SK-N-SH treated with all-trans-retinoic acid at 6 μM for 48 hours (cell line): ENCODE data around the gene OBSCN.

Source experiments
- ATAC-seq: fragments of 200-7000 bp; cut with Tn5 transposase; 3 replicates; pipeline ENCODE4 v1.9.1; 2020; ENCODE audit warnings: mild to moderate bottlenecking, moderate library complexity
- ARNTL ChIP-seq: fragments of 450-650 bp; formaldehyde crosslinking; IDR thresholded peaks from 2 replicates; pipeline ENCODE4 v1.5.0; 2020; ENCODE audit warnings: low read depth, mild to moderate bottlenecking, moderate library complexity, borderline replicate concordance
- BACH2 ChIP-seq: fragments of 250-450 bp; sonication (Bioruptor Pico); IDR thresholded peaks from 2 replicates; pipeline ENCODE4 v1.9.0; 2021; ENCODE audit warnings: mild to moderate bottlenecking, borderline replicate concordance
- CREB5 ChIP-seq: fragments of 250-450 bp; sonication (Bioruptor Pico); IDR thresholded peaks from 2 replicates; pipeline ENCODE4 v1.5.1; 2020; ENCODE audit warnings: low read depth, mild to moderate bottlenecking, moderate library complexity
- CSDC2 ChIP-seq: fragments of 250-450 bp; sonication (Bioruptor Pico); IDR thresholded peaks from 2 replicates; pipeline ENCODE4 v1.5.0; 2020; ENCODE audit warnings: mild to moderate bottlenecking, moderate library complexity
- CSRNP3 ChIP-seq: fragments of 250-450 bp; sonication (Bioruptor Pico); IDR thresholded peaks from 2 replicates; pipeline ENCODE4 v1.5.1; 2021; ENCODE audit warnings: mild to moderate bottlenecking, moderate library complexity
- ESRRG ChIP-seq: fragments of 250-450 bp; sonication (Bioruptor Pico); IDR thresholded peaks from 2 replicates; pipeline ENCODE4 v1.6.1; 2021; ENCODE audit warnings: mild to moderate bottlenecking
- GLIS3 ChIP-seq: fragments of 250-450 bp; sonication (Bioruptor Pico); IDR thresholded peaks from 2 replicates; pipeline ENCODE4 v1.5.0; 2020; ENCODE audit warnings: mild to moderate bottlenecking, moderate library complexity
- OSR1 ChIP-seq: fragments of 250-450 bp; sonication (Bioruptor Pico); IDR thresholded peaks from 2 replicates; pipeline ENCODE4 v1.8.0; 2022; ENCODE audit warnings: moderate library complexity, mild to moderate bottlenecking, inconsistent platforms
- PPARA ChIP-seq: fragments of 250-450 bp; sonication (Bioruptor Pico); IDR thresholded peaks from 2 replicates; pipeline ENCODE4 v1.5.0; 2020; ENCODE audit warnings: mild to moderate bottlenecking, borderline replicate concordance
- RARB ChIP-seq: fragments of 250-450 bp; sonication (Bioruptor Pico); IDR thresholded peaks from 2 replicates; pipeline ENCODE4 v1.8.0; 2021; ENCODE audit warnings: mild to moderate bottlenecking, moderate library complexity
- SNAI2 ChIP-seq: fragments of 250-450 bp; sonication (Bioruptor Pico); IDR thresholded peaks from 2 replicates; pipeline ENCODE4 v1.5.0; 2020; ENCODE audit warnings: mild to moderate bottlenecking, moderate library complexity
- TOX ChIP-seq: fragments of 250-450 bp; sonication (Bioruptor Pico); IDR thresholded peaks from 2 replicates; pipeline ENCODE4 v1.8.0; 2021; ENCODE audit warnings: mild to moderate bottlenecking, moderate library complexity, borderline replicate concordance
- TSHZ2 ChIP-seq: fragments of 250-450 bp; sonication (Bioruptor Pico); IDR thresholded peaks from 2 replicates; pipeline ENCODE4 v1.5.0; 2020; ENCODE audit warnings: mild to moderate bottlenecking, moderate library complexity
- ZC3H10 ChIP-seq: fragments of 250-450 bp; sonication (Bioruptor Pico); IDR thresholded peaks from 2 replicates; pipeline ENCODE4 v1.5.1; 2021; ENCODE audit warnings: mild to moderate bottlenecking, moderate library complexity
- ZFP3 ChIP-seq: fragments of 250-450 bp; sonication (Bioruptor Pico); IDR thresholded peaks from 2 replicates; pipeline ENCODE4 v1.5.0; 2020; ENCODE audit warnings: mild to moderate bottlenecking, moderate library complexity
- ZFP30 ChIP-seq: fragments of 450-650 bp; formaldehyde crosslinking; IDR thresholded peaks from 2 replicates; pipeline ENCODE4 v1.5.0; 2022; ENCODE audit warnings: mild to moderate bottlenecking, moderate library complexity
- ZNF565 ChIP-seq: fragments of 450-650 bp; formaldehyde crosslinking; conservative IDR thresholded peaks from 2 replicates; pipeline ENCODE4 v1.5.0; 2020; ENCODE audit warnings: low read depth, mild to moderate bottlenecking, moderate library complexity
- ZNF8 ChIP-seq: fragments of 450-650 bp; formaldehyde crosslinking; IDR thresholded peaks from 2 replicates; pipeline ENCODE4 v1.5.0; 2020; ENCODE audit warnings: mild to moderate bottlenecking, moderate library complexity
- TF ChIP-seq, protein P1 (sequence below): fragments of 250-450 bp; sonication (Bioruptor Pico); IDR thresholded peaks from 2 replicates; pipeline ENCODE4 v1.8.0; 2020; ENCODE audit warnings: mild to moderate bottlenecking, moderate library complexity, borderline replicate concordance
- TF ChIP-seq, protein P2 (sequence below): fragments of 250-450 bp; sonication (Bioruptor Pico); IDR thresholded peaks from 2 replicates; pipeline ENCODE4 v1.8.0; 2021; ENCODE audit warnings: low read depth, mild to moderate bottlenecking, moderate library complexity, borderline replicate concordance

The OBSCN gene

DNA sequence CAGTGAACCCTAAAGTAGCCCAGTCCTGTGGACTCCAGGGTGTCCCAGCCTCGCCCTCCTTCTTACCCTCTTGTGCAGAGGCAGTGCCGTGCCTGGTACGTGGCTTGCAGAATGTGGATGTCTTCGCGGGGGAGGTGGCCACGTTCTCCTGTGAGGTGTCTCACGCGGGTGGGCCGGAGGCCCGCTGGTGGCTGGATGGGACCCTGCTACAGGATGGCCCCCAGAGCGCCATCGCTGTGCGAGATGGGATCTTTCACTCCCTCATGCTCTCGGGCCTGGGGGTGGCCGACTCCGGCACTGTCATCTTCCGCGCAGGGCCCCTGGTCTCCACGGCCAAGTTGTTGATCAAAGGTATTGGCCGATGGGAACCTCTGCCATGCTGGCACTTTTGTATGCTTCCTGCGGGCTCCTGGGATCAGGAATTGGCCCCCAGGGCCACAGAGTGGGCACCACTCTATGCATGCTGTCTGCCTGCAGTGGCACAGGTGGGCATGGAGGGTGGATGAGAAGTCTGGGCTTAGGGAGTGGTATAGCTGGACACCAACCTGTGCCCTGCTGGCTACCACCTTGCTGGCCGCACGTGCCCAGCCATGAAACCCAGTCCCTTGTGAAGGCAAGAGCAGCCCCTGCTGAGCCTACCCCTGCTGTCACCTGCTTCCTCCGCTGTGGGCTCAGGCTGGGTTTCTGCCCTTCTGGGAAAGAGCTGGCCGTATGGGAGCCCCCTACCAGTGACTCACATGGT is 105.9 kb downstream of the OBSCN start:
- no peak for ATAC-seq
- TF ChIP-seq ZNF8 (CRISPR knock-in tag), result no peak
- TF ChIP-seq CSDC2 (CRISPR knock-in tag), result no peak
- TF ChIP-seq RARB (CRISPR knock-in tag), result no peak
- no peak for TF ChIP-seq SNAI2
- TF ChIP-seq OSR1 (CRISPR knock-in tag), result no peak
- TF ChIP-seq, all 23 proteins: peak for 0

GRCh38 chr1:228314315-228314657 is 106.4 kb downstream of the OBSCN start:
- ATAC-seq, result no peak
- no peak for TF ChIP-seq PPARA (CRISPR knock-in tag)
- TF ChIP-seq ZNF565, result no peak

DNA sequence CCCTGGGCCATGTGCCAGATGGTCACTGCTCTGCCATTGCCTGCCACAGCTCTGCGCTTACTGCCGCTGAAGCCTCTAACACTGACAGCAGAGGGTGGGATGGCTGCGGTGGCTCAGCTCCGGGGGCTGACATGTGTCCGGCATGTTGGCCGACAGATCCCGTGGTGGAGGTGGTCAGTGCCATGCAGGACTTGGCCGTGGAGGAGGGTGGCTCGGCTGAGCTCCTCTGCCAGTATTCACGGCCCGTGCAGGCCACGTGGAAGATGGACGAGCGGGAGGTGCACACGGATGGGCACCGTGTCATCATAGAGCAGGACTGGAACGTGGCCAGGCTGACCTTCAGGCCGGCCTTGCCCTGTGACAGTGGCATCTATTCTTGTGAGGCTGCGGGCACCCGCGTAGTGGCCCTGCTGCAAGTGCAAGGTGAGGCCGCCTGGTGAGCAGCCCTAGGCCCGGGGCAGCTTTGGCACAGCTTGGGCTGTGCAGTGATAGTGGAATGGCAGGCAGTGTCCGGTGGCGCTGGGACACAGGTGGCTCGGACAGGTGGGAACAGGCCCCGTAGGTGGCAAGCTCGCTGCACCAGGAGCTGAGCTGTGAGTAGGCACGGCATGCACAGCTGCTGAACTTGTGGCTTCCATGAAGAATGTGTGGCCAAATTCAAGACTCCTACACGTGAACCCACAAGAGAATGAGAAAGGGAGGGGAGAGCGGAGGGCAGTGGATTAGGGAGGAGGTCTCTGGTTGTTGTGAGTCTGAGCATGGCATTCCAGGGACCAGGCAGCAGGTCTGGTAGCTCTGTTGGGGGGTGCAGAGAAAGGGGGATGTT is 107.0 kb downstream of the OBSCN start:
- ATAC-seq, result no peak
- no peak for TF ChIP-seq CSDC2 (CRISPR knock-in tag)
- no peak for TF ChIP-seq CSRNP3 (CRISPR knock-in tag)
- no peak for TF ChIP-seq ZC3H10
- no peak for TF ChIP-seq ESRRG (CRISPR knock-in tag)
- TF ChIP-seq, protein P1, sequence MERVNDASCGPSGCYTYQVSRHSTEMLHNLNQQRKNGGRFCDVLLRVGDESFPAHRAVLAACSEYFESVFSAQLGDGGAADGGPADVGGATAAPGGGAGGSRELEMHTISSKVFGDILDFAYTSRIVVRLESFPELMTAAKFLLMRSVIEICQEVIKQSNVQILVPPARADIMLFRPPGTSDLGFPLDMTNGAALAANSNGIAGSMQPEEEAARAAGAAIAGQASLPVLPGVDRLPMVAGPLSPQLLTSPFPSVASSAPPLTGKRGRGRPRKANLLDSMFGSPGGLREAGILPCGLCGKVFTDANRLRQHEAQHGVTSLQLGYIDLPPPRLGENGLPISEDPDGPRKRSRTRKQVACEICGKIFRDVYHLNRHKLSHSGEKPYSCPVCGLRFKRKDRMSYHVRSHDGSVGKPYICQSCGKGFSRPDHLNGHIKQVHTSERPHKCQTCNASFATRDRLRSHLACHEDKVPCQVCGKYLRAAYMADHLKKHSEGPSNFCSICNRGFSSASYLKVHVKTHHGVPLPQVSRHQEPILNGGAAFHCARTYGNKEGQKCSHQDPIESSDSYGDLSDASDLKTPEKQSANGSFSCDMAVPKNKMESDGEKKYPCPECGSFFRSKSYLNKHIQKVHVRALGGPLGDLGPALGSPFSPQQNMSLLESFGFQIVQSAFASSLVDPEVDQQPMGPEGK (CRISPR knock-in tag), result no peak
- no peak for TF ChIP-seq RARB (CRISPR knock-in tag)
- TF ChIP-seq SNAI2, result no peak
- no peak for TF ChIP-seq ZNF565
- TF ChIP-seq CREB5 (CRISPR knock-in tag), result no peak
- TF ChIP-seq GLIS3, result no peak
- no peak for TF ChIP-seq OSR1 (CRISPR knock-in tag)
- TF ChIP-seq, all 23 proteins: peak for 0

DNA sequence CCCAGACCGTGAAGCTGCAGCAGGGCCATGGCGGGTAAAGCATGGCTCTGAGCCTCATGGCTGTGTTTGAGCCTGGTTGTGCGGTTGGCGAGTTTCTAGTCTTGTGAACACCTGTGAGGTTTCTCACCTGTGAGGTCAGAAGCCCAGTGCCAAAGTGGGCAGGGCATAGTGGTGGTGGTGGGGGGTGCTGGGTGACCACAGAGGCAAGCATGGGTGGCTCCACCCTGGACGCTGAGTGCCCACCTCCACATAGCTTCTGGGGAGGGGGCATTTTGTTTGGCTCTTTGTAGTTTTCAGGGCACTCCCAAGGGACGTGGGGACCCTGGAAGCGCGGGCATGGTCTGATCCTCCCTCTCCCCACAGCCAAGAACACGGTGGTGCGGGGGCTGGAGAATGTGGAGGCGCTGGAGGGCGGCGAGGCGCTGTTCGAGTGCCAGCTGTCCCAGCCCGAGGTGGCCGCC is 107.7 kb downstream of the OBSCN start:
- TF ChIP-seq TSHZ2 (CRISPR knock-in tag), result no peak
- no peak for TF ChIP-seq ZNF8 (CRISPR knock-in tag)
- no peak for TF ChIP-seq CSDC2 (CRISPR knock-in tag)
- TF ChIP-seq, protein P2, sequence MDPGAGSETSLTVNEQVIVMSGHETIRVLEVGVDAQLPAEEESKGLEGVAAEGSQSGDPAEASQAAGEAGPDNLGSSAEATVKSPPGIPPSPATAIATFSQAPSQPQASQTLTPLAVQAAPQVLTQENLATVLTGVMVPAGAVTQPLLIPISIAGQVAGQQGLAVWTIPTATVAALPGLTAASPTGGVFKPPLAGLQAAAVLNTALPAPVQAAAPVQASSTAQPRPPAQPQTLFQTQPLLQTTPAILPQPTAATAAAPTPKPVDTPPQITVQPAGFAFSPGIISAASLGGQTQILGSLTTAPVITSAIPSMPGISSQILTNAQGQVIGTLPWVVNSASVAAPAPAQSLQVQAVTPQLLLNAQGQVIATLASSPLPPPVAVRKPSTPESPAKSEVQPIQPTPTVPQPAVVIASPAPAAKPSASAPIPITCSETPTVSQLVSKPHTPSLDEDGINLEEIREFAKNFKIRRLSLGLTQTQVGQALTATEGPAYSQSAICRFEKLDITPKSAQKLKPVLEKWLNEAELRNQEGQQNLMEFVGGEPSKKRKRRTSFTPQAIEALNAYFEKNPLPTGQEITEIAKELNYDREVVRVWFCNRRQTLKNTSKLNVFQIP (CRISPR knock-in tag), result no peak
- no peak for TF ChIP-seq ZFP3
- no peak for TF ChIP-seq ZFP30
- TF ChIP-seq CREB5 (CRISPR knock-in tag), result no peak
- TF ChIP-seq BACH2 (CRISPR knock-in tag), result no peak
- no peak for TF ChIP-seq ZC3H10
- TF ChIP-seq TOX (CRISPR knock-in tag), result no peak
- TF ChIP-seq ZNF565, result no peak
- no peak for TF ChIP-seq ARNTL (CRISPR knock-in tag)
- TF ChIP-seq ESRRG (CRISPR knock-in tag), result no peak
- ATAC-seq, result no peak
